GM18511 (cell line): ENCODE results near the gene STUM.

ENCODE experiments used
- ATAC-seq: cut with Tn5 transposase; IDR thresholded peaks from one replicate; pipeline ENCODE4 v1.9.1; 2021; ENCODE audit warnings: mild to moderate bottlenecking, moderate library complexity; ENCODE audit not compliant: unreplicated experiment

STUM gene

GRCh38 chr1:226532553-226532952 is 16.0 kb upstream of the STUM start:
- ATAC-seq = no peak

GRCh38 chr1:226533220-226533619 is 15.3 kb upstream of the STUM start:
- no peak for ATAC-seq

GRCh38 chr1:226534098-226534497 is 14.5 kb upstream of the STUM start:
- ATAC-seq = no peak

- ATAC-seq = no peak
Observed at GRCh38 chr1:226534645-226535044, 13.9 kb upstream of the STUM start.

- no peak for ATAC-seq
Observed at GRCh38 chr1:226535666-226536065, 12.9 kb upstream of the STUM start.

GRCh38 chr1:226541231-226541630 is 7.3 kb upstream of the STUM start:
- ATAC-seq = no peak

GRCh38 chr1:226541631-226542622 is 6.6 kb upstream of the STUM start:
- no peak for ATAC-seq

GRCh38 chr1:226542623-226543103 is 5.9 kb upstream of the STUM start:
- ATAC-seq = no peak

GRCh38 chr1:226545836-226546596 is 2.5 kb upstream of the STUM start:
- ATAC-seq = no peak

GRCh38 chr1:226546926-226547325 is 1.6 kb upstream of the STUM start:
- ATAC-seq = no peak

GRCh38 chr1:226547754-226548191 is 791 bp upstream of the STUM start:
- ATAC-seq = peak; percentile 62

- ATAC-seq = peak; percentile 9
Observed at GRCh38 chr1:226549094-226549936, 751 bp downstream of the STUM start.

GRCh38 chr1:226549937-226550671 is 1.5 kb downstream of the STUM start:
- peak; percentile 41 for ATAC-seq

GRCh38 chr1:226550672-226551041 is 2.1 kb downstream of the STUM start:
- no peak for ATAC-seq

- ATAC-seq = no peak
Observed at GRCh38 chr1:226551299-226551698, 2.7 kb downstream of the STUM start.

GRCh38 chr1:226552061-226552460 is 3.5 kb downstream of the STUM start:
- no peak for ATAC-seq

- ATAC-seq = no peak
Observed at GRCh38 chr1:226553266-226553923, 4.8 kb downstream of the STUM start.

GRCh38 chr1:226553924-226554282 is 5.3 kb downstream of the STUM start:
- ATAC-seq = no peak

GRCh38 chr1:226555092-226555491 is 6.5 kb downstream of the STUM start:
- ATAC-seq = no peak

- ATAC-seq = no peak
Observed at GRCh38 chr1:226557424-226557823, 8.9 kb downstream of the STUM start.
